ENCODE measurements around the gene FAM20A.

FAM20A gene

DNA sequence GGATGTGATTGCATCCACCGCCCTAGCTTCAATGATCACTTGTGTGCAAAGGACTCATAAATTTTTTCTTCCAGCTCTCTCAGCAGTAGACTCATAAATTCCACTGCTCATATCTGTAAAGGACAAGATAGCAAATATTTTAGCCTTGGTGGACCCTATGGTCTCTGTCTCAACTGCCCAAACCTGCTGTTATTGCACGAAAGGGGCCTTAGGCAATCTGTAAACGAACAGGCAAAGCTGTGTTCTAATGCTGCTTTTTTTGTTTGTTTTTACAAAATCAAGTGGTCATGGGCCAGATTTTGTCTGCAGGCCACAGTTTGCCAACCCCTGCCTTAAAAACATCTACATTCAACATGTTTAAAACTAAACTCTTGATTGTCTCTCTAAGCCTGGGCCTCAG lies 34.1 kb downstream of the FAM20A start:
- no peaks in the 10 kb centered on the region for H3K4me1 Mint-ChIP-seq
- H3K27ac Mint-ChIP-seq = no peak overlapping the region
- no peak for ATAC-seq
- H3K9me3 Mint-ChIP-seq = no peaks in the 10 kb centered on the region
- no peak overlapping the region for H3K4me3 Mint-ChIP-seq
- DNase-seq (ENCODE audit: low spot score in 2 of 2) = no peak
- no peaks in the 10 kb centered on the region for H3K36me3 Mint-ChIP-seq

DNA sequence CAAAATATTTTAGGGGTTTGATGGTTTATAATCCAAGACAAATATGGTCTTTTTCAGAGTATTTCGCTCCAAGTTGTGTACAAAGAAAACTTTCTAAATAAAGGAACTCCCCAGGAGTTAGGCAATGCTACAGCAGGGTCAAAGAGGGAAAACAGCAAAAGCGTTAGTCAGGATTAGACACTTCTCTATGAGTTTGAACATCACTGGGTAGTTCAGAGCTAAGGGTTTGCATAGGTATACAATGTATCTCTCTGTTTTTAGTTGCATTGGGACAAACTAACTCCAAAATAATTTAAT lies 34.8 kb downstream of the FAM20A start:
- Mint-ChIP-seq H3K27ac (no peak overlapping the region), H3K9me3 (no peaks in the 10 kb centered on the region), H3K4me3 (no peak overlapping the region), H3K4me1 (no peaks in the 10 kb centered on the region), H3K36me3 (no peaks in the 10 kb centered on the region)
- DNase-seq (ENCODE audit: low spot score in 2 of 2) (no peak), ATAC-seq (no peak)

DNA sequence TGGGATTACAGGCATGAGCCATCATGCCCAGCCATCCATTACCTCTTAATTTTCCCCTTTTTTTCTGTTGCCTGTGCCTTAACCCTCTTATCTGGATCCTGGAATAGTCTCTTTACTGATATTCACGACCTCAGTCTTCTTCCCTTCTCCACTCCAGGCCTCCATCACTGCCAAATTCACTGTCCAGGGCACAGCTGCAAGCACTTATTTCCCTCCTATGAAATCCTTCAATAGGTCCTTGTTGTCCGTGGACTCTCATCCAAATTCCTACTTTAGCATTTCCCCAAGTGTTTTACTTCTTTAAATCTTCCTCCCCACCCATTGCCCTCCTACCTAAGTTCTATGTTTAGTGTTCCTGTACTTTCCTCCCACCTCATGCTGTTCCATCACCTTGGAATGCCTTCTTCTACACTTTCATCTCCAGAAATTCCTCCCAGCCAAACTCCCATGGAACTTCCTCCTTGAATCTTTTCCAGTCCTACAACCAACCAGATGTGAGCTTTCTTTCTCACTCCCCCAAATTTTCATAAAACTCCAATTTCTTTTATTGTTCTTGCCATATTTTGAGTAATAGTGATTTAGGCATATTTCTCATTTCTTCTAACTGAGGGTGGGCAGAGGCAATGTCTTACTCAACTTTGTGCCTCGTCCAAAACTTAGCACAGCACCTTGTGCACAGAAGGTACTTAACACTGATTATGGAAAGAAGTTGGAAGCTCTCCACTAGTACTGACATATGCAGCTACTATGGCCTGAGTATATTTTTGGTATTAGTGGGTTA lies 35.3 kb downstream of the FAM20A start:
- no peaks in the 10 kb centered on the region for H3K36me3 Mint-ChIP-seq
- ATAC-seq = no peak
- H3K4me3 Mint-ChIP-seq = no peak overlapping the region
- no peak for DNase-seq (ENCODE audit: low spot score in 2 of 2)
- H3K4me1 Mint-ChIP-seq = no peaks in the 10 kb centered on the region
- H3K9me3 Mint-ChIP-seq = no peaks in the 10 kb centered on the region
- no peak overlapping the region for H3K27ac Mint-ChIP-seq

- H3K4me1 Mint-ChIP-seq = no peaks in the 10 kb centered on the region
- no peak overlapping the region for H3K27ac Mint-ChIP-seq
- no peaks in the 10 kb centered on the region for H3K9me3 Mint-ChIP-seq
- H3K36me3 Mint-ChIP-seq = no peaks in the 10 kb centered on the region
- ATAC-seq (no peak), DNase-seq (ENCODE audit: low spot score in 2 of 2) (no peak)
- H3K4me3 Mint-ChIP-seq = no peak overlapping the region
Observed at GRCh38 chr17:68564415-68565111, 36.6 kb downstream of the FAM20A start.

DNA sequence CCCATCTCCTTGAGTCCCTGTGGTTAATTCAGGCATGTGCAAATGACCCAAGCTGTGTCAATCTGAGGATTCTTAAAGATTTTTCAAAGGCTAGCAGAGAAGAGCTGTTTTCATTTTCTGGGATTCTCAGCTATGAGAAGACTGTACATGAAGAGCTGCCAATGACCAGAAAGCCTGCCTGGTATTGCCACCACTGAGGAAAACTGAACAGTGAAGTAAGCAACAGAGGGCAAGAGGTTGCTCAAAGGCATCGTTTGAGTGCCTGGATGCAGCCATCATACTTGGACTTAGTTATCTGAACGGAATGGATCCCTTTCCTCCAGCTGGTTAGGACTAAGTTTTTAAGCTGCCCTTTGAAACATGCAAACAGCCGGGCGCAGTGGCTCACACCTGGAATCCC lies 38.4 kb downstream of the FAM20A start:
- ATAC-seq (no peak), DNase-seq (ENCODE audit: low spot score in 2 of 2) (no peak)
- Mint-ChIP-seq H3K36me3 (no peaks in the 10 kb centered on the region), H3K4me1 (no peaks in the 10 kb centered on the region), H3K4me3 (no peak overlapping the region), H3K9me3 (no peaks in the 10 kb centered on the region), H3K27ac (no peak overlapping the region)

DNA sequence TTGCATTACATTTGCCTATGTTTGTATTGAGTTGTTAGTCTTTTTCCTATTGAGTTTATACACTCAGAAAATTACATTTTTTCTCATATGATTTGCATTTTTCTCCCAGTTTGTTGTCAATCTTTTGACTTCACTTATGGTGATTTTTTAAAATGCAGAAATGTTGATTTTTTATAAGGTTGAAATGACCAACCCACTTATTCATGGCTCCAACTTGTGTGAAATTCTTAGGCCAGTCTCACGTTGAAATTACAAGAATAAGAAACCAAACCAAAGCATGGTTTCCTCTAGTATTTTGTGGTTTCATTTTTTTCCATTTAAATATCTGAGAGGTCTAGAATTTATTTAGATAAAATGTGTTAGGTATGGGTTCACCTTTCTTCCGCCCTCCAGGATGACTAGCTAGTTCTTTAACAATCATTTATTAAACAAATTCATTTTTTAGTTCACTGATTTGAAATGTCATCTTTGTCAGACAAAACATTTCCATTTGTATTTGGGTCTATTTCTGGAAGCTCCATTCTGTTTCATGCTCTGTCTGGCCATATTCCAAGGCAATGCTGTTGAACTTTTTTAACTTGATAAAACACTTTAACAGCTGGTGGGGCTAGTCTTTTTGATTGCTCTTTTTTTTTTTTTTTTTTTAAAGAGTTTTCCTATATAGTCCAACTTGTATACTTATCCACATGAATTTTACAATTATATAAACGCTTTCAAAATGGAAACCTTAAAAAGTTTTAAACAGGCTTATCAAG lies 40.0 kb downstream of the FAM20A start:
- H3K4me3 Mint-ChIP-seq = no peak overlapping the region
- ATAC-seq = no peak

GRCh38 chr17:68559316-68559715 lies 41.9 kb downstream of the FAM20A start:
- no peak for DNase-seq (ENCODE audit: low spot score in 2 of 2)
- Mint-ChIP-seq H3K4me3 (no peak overlapping the region), H3K4me1 (no peaks in the 10 kb centered on the region), H3K9me3 (no peaks in the 10 kb centered on the region), H3K36me3 (no peaks in the 10 kb centered on the region), H3K27ac (no peak overlapping the region)
- no peak for ATAC-seq

More for the DNA sequence above, 40.0 kb downstream of the FAM20A start:
- no peaks in the 10 kb centered on the region for H3K4me1 Mint-ChIP-seq
- no peaks in the 10 kb centered on the region for H3K9me3 Mint-ChIP-seq
- no peak overlapping the region for H3K27ac Mint-ChIP-seq
- no peaks in the 10 kb centered on the region for H3K36me3 Mint-ChIP-seq
- no peak for DNase-seq (ENCODE audit: low spot score in 2 of 2)

DNA sequence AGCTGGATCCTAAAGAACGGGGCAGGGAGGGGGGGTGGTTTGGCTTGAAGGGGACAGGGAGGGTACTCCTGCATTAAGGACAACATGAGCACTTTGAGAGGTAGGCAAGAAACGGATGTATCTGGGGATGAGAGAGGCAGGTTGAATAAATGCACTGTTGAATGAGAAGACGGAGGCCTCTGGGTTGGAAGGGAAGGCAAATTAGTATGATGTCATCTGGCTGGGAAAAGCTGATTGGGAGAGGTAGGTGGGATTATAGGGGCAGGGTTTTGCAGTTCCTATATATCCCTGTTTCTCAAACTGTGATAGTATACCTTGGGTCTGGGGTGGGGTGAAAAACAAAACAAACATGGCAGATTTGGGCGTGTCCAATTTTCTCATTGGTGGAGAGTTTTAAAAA lies 44.6 kb downstream of the FAM20A start:
- Mint-ChIP-seq H3K4me1 (no peaks in the 10 kb centered on the region), H3K36me3 (no peaks in the 10 kb centered on the region), H3K9me3 (no peaks in the 10 kb centered on the region), H3K27ac (no peak overlapping the region), H3K4me3 (no peak overlapping the region)
- no peak for DNase-seq (ENCODE audit: low spot score in 2 of 2)
- no peak for ATAC-seq

GRCh38 chr17:68544111-68544915 lies 56.9 kb downstream of the FAM20A start:
- Mint-ChIP-seq H3K27ac (no peak overlapping the region), H3K36me3 (peaks cover 6% of the 10 kb centered on the region), H3K4me3 (no peak overlapping the region), H3K9me3 (no peaks in the 10 kb centered on the region), H3K4me1 (peaks cover 7% of the 10 kb centered on the region)
- ATAC-seq (no peak), DNase-seq (ENCODE audit: low spot score in 2 of 2) (no peak)

DNA sequence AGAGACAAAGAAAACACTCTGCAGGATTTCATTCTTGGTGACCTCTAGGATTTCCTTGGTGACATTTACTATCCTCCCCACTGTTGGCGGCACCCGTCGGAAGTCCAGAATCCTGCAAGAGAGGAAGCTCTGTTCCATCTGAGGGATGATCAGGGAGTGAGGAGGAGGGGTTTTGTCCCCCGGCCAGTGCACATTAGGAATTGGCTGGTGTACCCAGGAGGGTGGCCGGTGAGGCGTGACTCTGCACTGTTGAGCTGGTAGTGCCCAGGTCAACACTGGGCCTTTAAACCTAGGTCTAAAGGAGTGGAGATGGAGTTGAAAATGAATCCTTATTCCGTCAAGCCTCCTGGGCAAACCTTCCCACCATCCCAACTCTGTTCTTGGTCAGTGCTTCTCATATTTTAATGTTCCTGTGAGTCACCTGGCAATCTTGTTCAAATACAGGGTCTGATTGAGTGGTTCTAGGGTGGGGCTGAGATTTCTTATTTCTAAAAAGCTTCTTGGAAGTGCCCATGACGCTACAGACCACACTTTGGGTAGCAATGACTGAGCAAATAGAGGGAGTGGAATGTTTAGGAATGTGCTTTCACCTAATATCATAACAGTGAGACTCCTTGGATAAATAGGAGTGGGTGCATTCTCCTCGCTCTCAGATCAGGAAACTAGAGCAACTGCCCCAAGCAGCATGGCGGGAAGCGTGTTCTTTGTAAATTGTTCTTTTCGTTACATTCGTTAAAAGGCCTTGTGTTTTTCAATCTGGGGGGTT lies 58.3 kb downstream of the FAM20A start:
- no peak for ATAC-seq
- DNase-seq (ENCODE audit: low spot score in 2 of 2) = no peak
- Mint-ChIP-seq H3K4me1 (peaks cover 7% of the 10 kb centered on the region), H3K9me3 (no peaks in the 10 kb centered on the region), H3K27ac (no peak overlapping the region), H3K4me3 (no peak overlapping the region), H3K36me3 (peaks cover 11% of the 10 kb centered on the region)

GRCh38 chr17:68541816-68542215 lies 59.4 kb downstream of the FAM20A start:
- DNase-seq (ENCODE audit: low spot score in 2 of 2) (no peak), ATAC-seq (peak; percentile 16)
- Mint-ChIP-seq H3K27ac (peak overlapping the region; percentile 75), H3K4me1 (peaks cover 7% of the 10 kb centered on the region), H3K4me3 (no peak overlapping the region), H3K36me3 (peaks cover 16% of the 10 kb centered on the region), H3K9me3 (no peaks in the 10 kb centered on the region)

DNA sequence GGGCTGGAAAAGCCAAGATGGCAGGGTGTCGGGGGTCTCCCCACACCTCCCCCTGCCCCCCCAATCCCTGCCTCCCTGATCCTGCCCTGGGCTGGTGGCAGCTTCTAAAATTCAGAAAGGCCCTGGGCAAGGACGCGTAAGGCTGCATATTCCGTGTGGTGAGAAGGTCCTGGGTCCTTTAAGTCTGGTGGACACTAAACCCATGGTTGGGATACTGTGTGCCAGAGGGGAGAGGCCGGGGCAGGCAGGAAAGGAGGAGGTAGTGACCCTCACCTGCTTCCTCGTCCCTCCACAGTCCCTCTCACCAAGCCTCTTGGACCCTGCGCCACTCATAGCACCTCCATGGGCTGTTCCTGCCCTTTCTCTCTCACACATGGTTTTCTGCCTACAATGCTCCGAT lies 60.2 kb downstream of the FAM20A start:
- peak overlapping the region; percentile 75 for H3K27ac Mint-ChIP-seq
- DNase-seq (ENCODE audit: low spot score in 2 of 2) (no peak), ATAC-seq (no peak)
- peaks cover 7% of the 10 kb centered on the region for H3K4me1 Mint-ChIP-seq
- peaks cover 24% of the 10 kb centered on the region for H3K36me3 Mint-ChIP-seq
- H3K9me3 Mint-ChIP-seq = no peaks in the 10 kb centered on the region
- H3K4me3 Mint-ChIP-seq = no peak overlapping the region

GRCh38 chr17:68539548-68540467 lies 61.4 kb downstream of the FAM20A start:
- no peak for ATAC-seq

GRCh38 chr17:68535922-68536321 lies 65.2 kb downstream of the FAM20A start:
- no peak for ATAC-seq
- H3K27ac Mint-ChIP-seq = no peak overlapping the region
- H3K36me3 Mint-ChIP-seq = peaks cover 73% of the 10 kb centered on the region
- H3K4me3 Mint-ChIP-seq = no peak overlapping the region
- DNase-seq (ENCODE audit: low spot score in 2 of 2) = no peak
- no peaks in the 10 kb centered on the region for H3K9me3 Mint-ChIP-seq
- H3K4me1 Mint-ChIP-seq = peaks cover 7% of the 10 kb centered on the region

More at GRCh38 chr17:68539548-68540467, 61.4 kb downstream of the FAM20A start:
- Mint-ChIP-seq H3K36me3 (peaks cover 36% of the 10 kb centered on the region), H3K27ac (no peak overlapping the region), H3K9me3 (no peaks in the 10 kb centered on the region), H3K4me3 (no peak overlapping the region), H3K4me1 (peaks cover 7% of the 10 kb centered on the region)
- DNase-seq (ENCODE audit: low spot score in 2 of 2) = no peak

Data from stimulated activated effector memory CD8-positive, alpha-beta T cell treated with anti-CD3 and anti-CD28 coated beads, Interleukin-12 subunit alpha, Interleukin-12 subunit beta, amount 100 ng/mL, for 72 hours (primary cell).